Esophagus muscularis mucosa (tissue), 3 donors: Measurements from ENCODE around the gene POLD4.

ENCODE experiments used
- CTCF ChIP-seq, 3 experiments: fragments of 200-600 bp in 2 of 3; fragments of 450-650 bp in 1 of 3; sonication (generic) in 2 of 3; IDR thresholded peaks; one replicate each; pipeline ENCODE4 v1.5.1; 2017 to 2019; ENCODE audit warnings: antibody characterized with exemption in 3 of 3, mild to moderate bottlenecking in 2 of 3, moderate library complexity in 1 of 3
- POLR2A ChIP-seq: fragments of 450-650 bp; IDR thresholded peaks from one replicate; pipeline ENCODE4 v1.6.1; 2017; ENCODE audit warnings: antibody characterized with exemption, moderate library complexity, mild to moderate bottlenecking, low read depth

GRCh38 chr11:67392183-67392715 is 38.9 kb upstream of the POLD4 start:
- TF ChIP-seq POLR2A (no peak), CTCF (IDR thresholded peaks at IDR 0.05) (no peak)
